CD1c-positive myeloid dendritic cell (primary cell): ENCODE measurements around the gene SPDYE5.
"Not testable (repeated sequence)": the region's sequence is repeated elsewhere in the genome, so short reads cannot be mapped to it uniquely, and the experiment has no call there.

Experiments used
- DNase-seq: peaks from one replicate; pipeline ENCODE4 v3.0.0-alpha.2; 2016; ENCODE audit errors: extremely low spot score

The SPDYE5 gene

GRCh38 chr7:75492020-75492419 is at the start of gene SPDYE5:
TSS of gene SPDYE5 (plus strand) at chr7:75492320. CDS start at chr7:75494048, 1,728 bp downstream.
- DNase-seq, result not testable (repeated sequence)

- DNase-seq, result not testable (repeated sequence)
Measured at GRCh38 chr7:75442465-75443111, 49.5 kb upstream of the SPDYE5 start.

- not testable (repeated sequence) for DNase-seq
Measured at GRCh38 chr7:75449946-75450345, 42.2 kb upstream of the SPDYE5 start.

- DNase-seq, result not testable (repeated sequence)
Measured at GRCh38 chr7:75452494-75452955, 39.6 kb upstream of the SPDYE5 start.

- peak; percentile 5 for DNase-seq
Measured at GRCh38 chr7:75456403-75456802, 35.7 kb upstream of the SPDYE5 start.

- not testable (repeated sequence) for DNase-seq
Measured at GRCh38 chr7:75458034-75458433, 34.1 kb upstream of the SPDYE5 start.

- DNase-seq, result not testable (repeated sequence)
Measured at GRCh38 chr7:75460541-75460940, 31.6 kb upstream of the SPDYE5 start.

- DNase-seq, result not testable (repeated sequence)
Measured at GRCh38 chr7:75470166-75470565, 22.0 kb upstream of the SPDYE5 start.

- not testable (repeated sequence) for DNase-seq
Measured at GRCh38 chr7:75477457-75477856, 14.7 kb upstream of the SPDYE5 start.

GRCh38 chr7:75480313-75480712 is 11.8 kb upstream of the SPDYE5 start:
- DNase-seq, result not testable (repeated sequence)

- DNase-seq, result not testable (repeated sequence)
Measured at GRCh38 chr7:75485355-75485978, 6.7 kb upstream of the SPDYE5 start.

- peak; percentile 82 for DNase-seq
Measured at GRCh38 chr7:75485979-75486643, 6.0 kb upstream of the SPDYE5 start, which contains the start of gene POM121C. TSS of gene POM121C (minus strand) at chr7:75486299. CDS start at chr7:75441496, 44,803 bp downstream.

GRCh38 chr7:75509033-75509432 is 16.9 kb downstream of the SPDYE5 start:
- DNase-seq, result not testable (repeated sequence)

GRCh38 chr7:75518842-75519241 is 26.7 kb downstream of the SPDYE5 start:
- not testable (repeated sequence) for DNase-seq

- not testable (repeated sequence) for DNase-seq
Measured at GRCh38 chr7:75521727-75522126, 29.6 kb downstream of the SPDYE5 start.

- DNase-seq, result peak; percentile 2
Measured at GRCh38 chr7:75527224-75527722, 35.2 kb downstream of the SPDYE5 start.

GRCh38 chr7:75531359-75531821 is 39.3 kb downstream of the SPDYE5 start:
- no peak for DNase-seq

- no peak for DNase-seq
Measured at GRCh38 chr7:75532639-75533038, 40.5 kb downstream of the SPDYE5 start.

- no peak for DNase-seq
Measured at GRCh38 chr7:75533926-75534325, 41.8 kb downstream of the SPDYE5 start.

GRCh38 chr7:75534727-75535307 is 42.7 kb downstream of the SPDYE5 start:
- DNase-seq, result peak; percentile 84

- no peak for DNase-seq
Measured at GRCh38 chr7:75536491-75536890, 44.4 kb downstream of the SPDYE5 start.
